Smooth muscle cell of the brain vasculature (primary cell): ENCODE data around the gene RTN1.

Experiments
- DNase-seq: peaks from one replicate; pipeline ENCODE4 v3.0.0-alpha.2; 2012; ENCODE audit warnings: low read depth, low spot score

RTN1 gene, protein sequence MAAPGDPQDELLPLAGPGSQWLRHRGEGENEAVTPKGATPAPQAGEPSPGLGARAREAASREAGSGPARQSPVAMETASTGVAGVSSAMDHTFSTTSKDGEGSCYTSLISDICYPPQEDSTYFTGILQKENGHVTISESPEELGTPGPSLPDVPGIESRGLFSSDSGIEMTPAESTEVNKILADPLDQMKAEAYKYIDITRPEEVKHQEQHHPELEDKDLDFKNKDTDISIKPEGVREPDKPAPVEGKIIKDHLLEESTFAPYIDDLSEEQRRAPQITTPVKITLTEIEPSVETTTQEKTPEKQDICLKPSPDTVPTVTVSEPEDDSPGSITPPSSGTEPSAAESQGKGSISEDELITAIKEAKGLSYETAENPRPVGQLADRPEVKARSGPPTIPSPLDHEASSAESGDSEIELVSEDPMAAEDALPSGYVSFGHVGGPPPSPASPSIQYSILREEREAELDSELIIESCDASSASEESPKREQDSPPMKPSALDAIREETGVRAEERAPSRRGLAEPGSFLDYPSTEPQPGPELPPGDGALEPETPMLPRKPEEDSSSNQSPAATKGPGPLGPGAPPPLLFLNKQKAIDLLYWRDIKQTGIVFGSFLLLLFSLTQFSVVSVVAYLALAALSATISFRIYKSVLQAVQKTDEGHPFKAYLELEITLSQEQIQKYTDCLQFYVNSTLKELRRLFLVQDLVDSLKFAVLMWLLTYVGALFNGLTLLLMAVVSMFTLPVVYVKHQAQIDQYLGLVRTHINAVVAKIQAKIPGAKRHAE

DNA sequence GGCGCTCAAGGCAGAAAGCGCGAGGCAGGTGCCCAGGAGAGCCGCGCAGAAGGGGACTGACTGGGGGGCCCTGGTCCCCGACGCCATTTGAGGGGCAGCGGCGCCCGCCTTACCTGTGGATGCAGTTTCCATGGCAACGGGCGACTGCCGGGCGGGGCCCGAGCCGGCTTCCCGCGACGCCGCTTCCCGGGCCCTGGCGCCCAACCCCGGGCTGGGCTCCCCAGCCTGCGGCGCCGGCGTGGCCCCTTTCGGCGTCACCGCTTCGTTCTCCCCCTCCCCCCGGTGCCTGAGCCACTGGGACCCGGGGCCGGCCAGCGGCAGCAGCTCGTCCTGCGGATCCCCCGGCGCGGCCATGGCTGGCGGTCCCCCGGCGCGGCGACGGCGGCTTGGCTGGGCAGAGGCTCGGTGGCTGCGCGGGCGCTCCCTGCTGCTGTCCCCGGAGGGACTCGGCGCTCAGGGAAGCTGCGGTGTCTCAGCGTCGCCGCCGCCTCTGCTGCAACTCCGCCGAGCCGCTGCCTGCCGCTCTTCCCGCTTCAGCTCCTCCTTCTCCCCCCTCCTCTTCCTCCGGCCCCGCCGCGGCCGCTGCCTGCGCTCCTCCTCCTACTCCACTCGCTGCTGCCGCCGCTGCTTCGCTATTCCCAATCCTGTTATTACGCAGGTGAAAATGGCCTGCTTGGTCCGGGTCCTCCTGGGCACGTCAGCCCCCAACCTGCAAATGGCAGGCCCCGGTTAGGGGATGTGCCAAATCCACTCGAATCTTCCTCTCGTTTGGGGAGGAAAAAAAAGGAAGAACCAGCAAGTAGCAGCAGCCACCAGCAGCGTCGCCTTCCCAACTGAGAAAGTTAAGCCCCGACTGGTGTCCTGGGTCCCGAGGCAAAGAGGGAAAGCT is at the start of gene RTN1:
Gene RTN1, minus strand, starts transcription at position 500 of the 889 bp plus-strand sequence. Its CDS starts 146 bp downstream, at position 354.
- no peak for DNase-seq

DNA sequence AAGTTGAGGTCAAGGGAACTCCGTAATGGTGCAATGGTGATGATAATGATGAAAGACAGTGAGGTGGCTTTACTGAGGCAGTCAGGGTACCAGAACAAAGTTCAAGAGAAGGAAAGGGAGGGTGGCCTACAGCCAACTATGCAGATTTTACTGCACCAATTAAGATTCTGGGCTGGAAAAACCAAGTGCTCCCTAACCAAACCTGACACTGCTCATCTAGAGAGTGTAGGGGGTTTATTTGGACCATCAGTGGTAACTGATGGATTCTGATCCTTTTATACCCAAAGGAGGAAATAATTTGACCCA is 49.8 kb upstream of the RTN1 start:
- DNase-seq, result no peak

DNA sequence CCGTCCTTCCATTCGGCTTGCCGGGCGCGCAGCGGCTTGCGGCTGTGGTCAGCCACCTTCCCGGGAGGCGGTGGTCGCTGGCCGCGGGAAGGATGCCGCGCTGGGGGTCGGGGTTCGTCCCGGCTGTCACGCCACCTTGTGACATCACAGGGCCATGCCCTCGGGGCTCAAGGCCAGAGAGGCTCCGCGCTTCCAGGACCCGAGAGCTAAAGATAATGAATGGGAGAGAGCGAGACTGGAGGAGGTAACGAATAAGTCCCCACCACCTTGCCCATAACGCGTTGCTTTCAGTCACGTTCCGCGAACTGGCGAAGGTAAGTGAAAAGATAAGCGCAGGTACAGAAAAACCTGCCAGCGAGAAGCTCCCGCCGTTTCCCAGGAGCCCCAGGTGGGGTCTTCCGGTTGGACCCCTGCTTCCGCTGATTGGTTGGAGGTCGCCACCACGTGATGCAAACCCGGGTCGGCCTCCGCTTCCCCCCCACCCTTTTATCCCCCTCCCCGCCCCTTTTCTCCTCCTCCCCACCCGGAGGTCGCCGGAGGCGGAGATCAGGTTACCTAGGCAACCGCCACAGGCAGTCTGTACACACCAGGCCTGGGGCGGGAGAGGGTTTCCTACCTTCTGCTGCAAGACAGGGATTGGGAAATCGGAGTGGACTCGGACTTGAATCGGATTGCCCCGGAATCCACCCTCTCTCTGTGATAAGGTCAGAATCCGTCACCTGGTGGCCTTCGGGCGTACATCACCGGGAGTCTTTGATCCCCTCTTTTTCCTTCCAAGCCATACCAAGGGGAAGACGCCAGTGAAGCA is 49.2 kb upstream of the RTN1 start, which contains the start of gene LRRC9:
Gene LRRC9, plus strand, starts transcription at position 575 of the 808 bp plus-strand sequence.
- DNase-seq, result no peak

DNA sequence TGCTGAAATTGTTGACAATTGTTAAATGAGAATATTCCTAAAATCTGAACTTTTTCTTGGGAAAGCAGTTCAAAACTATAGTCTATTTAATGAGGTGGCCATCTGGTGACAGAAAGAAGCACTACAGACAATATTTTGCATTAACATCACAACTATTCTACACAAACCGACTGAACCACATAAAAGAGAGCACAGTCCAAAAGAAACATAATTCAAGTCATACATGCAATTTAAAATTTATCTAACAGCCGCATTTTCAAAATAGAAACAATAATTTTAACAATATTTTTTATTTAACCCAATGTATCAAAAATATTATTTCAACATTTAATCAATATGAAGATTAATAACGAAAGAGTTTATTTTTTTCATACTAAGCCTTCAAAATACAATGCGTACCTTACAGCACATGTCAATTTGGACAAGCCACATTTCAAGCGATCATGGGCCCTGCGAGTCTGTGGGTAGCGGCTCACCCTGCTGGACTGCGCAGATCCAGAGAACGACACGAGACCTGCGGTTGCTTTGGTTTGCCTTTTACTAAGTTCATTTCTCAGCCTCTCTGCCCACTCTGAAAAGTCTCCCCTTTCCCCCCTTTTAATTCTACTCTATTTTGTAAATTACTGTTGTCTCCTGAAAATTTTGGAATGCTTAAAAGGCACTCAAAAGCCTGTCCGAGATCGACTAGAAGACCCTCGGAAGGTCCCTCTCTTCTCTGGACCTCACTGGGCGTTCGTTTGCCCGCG is 48.4 kb upstream of the RTN1 start:
- DNase-seq, result peak; percentile 13

- DNase-seq, result no peak
These were observed 42.6 kb upstream of the RTN1 start for GRCh38 chr14:59913187-59913586.

- DNase-seq, result no peak
These were observed 41.9 kb upstream of the RTN1 start for GRCh38 chr14:59912443-59912842.

- no peak for DNase-seq
These were observed 34.6 kb upstream of the RTN1 start for GRCh38 chr14:59905188-59905587.

GRCh38 chr14:59904184-59904583 is 33.6 kb upstream of the RTN1 start:
- DNase-seq, result no peak

- no peak for DNase-seq
These were observed 30.0 kb upstream of the RTN1 start for GRCh38 chr14:59900556-59900955.

- DNase-seq, result no peak
These were observed 27.3 kb upstream of the RTN1 start for GRCh38 chr14:59897757-59898383.

GRCh38 chr14:59895721-59896120 is 25.1 kb upstream of the RTN1 start:
- DNase-seq, result no peak

GRCh38 chr14:59890676-59891075 is 20.1 kb upstream of the RTN1 start:
- DNase-seq, result no peak

DNA sequence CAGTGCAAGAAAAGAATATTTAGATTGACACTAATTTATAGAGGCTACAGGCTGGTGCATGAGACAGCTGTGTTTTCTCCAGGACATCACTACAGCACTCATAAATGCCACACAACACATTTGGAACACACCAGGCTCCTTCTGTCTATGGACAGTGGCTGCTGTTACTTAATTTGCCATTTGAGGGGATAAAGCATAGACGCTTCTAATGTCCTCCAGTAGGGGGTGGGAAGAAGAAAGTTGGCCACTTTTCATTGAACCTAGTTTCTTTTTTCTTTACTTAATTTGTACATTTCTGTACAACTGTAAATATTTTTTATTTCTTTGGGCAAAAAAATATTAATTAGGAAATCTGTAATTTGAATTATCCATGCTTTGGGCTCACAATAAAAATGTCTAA is 12.4 kb upstream of the RTN1 start:
- DNase-seq, result no peak

DNA sequence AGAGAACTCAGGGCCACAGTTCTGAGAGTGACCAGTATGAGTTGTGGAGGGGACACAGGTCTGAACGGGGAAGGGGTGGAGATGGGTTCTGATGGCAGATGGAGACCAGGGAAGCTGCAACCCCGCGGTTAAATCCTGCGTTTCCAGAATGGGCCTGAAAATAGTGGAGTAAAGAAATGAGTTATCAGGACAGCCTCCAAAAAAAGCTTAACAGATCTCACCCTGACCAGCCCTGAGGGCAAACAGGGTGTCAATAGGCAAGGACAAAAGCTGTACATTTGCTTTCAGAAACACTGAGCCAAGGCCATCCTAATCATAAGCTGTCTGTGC is 555 bp upstream of the RTN1 start:
- no peak for DNase-seq

DNA sequence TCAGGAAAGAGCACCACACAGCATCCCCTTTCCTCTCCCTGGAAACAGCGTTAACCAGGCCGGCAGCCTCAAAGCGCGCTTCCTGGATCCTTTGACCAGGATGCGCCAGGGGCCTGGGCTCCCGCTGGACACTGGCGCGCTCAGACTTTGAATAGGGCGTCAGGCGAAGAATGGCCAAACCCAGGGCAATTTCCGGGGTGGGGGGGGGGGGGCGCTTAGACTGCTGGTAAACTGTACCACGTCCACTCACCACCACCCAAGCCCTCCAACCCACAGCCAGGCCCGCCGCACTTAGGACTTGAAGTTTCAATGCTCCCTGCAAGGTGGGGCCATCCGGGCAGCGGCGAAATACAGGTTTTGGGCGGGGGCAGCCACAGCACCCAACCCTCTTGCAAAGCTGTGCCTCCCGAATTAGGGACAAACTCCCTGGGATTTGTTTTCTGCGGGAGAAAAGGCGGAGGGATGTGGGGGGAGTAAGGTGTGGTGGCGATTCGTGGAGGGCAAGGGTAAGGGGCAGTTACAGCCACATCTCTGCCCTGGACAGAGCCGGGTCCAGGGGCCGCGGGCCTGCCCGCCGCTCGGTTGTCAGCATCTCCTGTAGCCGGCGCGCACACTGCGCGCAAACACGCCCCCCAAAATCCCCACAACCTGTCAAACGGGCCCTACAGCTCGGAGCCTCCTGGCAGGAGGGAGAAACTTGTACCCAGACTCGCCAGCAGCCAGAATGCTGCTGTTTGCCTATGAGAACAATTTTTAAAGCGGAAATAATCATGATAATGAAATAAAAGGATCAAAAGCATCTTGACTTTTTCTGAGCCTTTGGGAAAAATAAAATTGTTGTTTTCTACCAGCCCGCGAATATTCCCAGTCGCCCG is 958 bp downstream of the RTN1 start:
- DNase-seq, result no peak

DNA sequence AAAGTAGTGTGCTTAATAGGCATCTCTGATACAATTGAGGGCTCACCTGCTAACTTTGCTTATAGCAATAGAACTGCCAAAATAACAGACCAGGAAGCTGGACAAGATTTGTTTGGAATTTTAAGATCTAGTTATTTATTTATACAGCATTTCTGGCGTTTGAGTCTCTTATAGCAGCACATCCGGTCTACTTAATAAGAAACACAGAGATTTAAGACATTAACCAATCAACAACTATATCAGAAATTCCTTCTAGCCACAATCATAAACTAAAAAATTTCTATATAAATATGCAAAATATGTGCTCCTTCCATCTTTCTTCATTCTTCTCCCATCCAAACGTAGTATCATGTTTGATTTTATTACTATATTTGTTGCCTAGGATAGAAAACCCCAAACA is 2.6 kb downstream of the RTN1 start:
- no peak for DNase-seq

DNA sequence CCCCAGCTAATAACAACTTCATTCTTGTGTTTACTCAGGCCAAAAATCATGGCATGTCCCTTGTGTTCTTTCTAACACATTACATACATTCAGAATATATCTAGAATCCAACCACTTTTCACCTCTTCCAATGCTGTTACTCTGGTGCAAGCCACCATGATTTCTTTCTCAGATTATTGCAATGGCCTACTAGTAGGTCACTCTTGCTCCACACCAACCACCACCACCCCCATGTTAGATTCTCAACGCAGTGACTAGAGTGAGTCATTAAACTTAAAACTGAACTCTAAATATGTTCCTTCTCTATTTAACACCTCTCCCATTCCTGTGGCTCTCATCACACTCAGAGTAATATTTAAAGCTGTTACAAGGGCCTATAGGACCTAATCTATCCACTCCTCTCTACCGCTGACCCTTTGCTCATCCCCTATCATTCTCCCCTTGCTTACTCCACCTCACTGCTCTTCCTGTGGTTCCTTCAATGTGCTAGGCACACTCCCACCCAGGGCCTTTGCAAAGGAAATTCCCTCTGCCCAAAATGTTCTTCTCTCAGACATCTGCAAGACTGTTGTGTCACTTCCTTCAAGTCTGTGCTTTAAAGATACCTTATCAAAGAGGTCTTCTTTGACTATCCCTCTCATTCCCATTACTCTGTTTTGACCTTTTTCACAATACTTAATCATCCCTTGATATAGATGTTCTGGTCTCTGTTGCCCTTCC is 6.6 kb downstream of the RTN1 start:
- no peak for DNase-seq

DNA sequence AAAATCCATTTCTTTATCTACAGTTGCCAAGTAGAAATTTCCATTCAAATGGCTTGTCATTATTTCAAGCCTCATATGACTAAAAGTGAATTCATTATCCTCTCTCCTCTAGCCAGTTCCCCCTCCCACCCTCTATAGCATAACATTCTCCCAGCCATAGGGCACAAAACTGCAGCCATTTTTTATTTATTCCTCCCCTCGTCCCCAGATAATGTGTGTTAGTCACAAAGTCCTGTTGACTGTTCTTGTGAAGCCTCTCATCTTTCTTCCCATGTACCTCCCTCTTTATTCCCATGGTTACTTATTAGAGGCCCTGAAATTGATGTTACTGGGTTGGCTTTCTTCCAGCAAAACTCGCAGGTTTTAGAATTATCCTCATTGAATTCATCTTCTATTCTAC is 13.2 kb downstream of the RTN1 start:
- no peak for DNase-seq

GRCh38 chr14:59852350-59852749 is 18.2 kb downstream of the RTN1 start:
- no peak for DNase-seq
